Measurements from ENCODE around the gene UCP2. TPM values are rescaled to one million over a fixed set of nuclear protein-coding genes. Genes with fewer than 3 reads are reported as not detected.

The UCP2 gene
- total and polyA plus RNA-seq, 9 of the 15 experiments (the other 6 are each of a cell fraction or from before 2014, with no cell fraction given), result 19.2 to 216 (median 87.9) TPM

DNA sequence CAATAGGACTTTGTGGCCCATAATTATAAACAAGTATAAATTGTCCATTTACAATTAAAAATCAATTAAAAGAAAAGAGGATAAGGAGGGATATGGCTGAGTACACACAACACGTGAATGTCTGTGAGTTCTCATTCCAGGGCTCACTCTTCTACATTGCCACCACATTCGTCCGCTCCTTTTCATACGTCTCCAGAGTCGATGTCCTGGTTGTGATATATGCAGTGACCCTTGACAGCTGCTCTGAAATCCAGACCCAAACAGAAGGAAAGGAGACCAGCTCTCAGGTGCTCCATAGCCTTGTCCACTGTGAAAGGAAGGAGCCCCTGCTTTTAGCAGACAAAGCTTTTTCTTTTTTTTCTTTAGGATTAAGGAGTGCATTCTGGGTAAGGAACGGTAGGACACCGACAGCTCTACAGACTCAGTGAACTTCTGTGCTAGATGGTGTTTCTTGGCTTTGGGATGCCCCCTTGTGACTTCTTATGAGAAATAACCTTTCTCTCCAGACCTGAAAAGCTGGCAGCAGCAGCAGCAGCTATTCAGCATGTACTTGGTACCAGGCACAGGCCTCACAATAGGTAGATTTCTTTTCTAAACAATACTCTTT, 51.5 kb downstream of the UCP2 start (continued):
- TF ChIP-seq, protein P1, sequence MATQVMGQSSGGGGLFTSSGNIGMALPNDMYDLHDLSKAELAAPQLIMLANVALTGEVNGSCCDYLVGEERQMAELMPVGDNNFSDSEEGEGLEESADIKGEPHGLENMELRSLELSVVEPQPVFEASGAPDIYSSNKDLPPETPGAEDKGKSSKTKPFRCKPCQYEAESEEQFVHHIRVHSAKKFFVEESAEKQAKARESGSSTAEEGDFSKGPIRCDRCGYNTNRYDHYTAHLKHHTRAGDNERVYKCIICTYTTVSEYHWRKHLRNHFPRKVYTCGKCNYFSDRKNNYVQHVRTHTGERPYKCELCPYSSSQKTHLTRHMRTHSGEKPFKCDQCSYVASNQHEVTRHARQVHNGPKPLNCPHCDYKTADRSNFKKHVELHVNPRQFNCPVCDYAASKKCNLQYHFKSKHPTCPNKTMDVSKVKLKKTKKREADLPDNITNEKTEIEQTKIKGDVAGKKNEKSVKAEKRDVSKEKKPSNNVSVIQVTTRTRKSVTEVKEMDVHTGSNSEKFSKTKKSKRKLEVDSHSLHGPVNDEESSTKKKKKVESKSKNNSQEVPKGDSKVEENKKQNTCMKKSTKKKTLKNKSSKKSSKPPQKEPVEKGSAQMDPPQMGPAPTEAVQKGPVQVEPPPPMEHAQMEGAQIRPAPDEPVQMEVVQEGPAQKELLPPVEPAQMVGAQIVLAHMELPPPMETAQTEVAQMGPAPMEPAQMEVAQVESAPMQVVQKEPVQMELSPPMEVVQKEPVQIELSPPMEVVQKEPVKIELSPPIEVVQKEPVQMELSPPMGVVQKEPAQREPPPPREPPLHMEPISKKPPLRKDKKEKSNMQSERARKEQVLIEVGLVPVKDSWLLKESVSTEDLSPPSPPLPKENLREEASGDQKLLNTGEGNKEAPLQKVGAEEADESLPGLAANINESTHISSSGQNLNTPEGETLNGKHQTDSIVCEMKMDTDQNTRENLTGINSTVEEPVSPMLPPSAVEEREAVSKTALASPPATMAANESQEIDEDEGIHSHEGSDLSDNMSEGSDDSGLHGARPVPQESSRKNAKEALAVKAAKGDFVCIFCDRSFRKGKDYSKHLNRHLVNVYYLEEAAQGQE (IDR thresholded peaks at IDR 0.05; ENCODE audit: borderline replicate concordance), result peak; percentile 78; the same call in 1 of the 2 replicates
- TF ChIP-seq, protein P1 (CRISPR knock-in tag; IDR thresholded peaks at IDR 0.05; ENCODE audit: low read depth), result no peak
- TF ChIP-seq ZNF224 (CRISPR knock-in tag; IDR thresholded peaks at IDR 0.05), result no peak

All from K562 (cell line).